A549 treated with GW870086 at 1 μM for 4 hours (cell line): ENCODE data around the gene LECT2. TPM values are rescaled to one million over a fixed set of nuclear protein-coding genes. Genes with fewer than 3 reads are reported as not detected.

Source experiments
- total RNA-seq: library from RNA; stranded (reverse); fragments of 200-300 nt; extraction: Qiagen RNA extraction; gene quantifications from 5 replicates; pipeline ENCODE4 v1.2.3, GENCODE V29; 2022; ENCODE audit warnings: low read depth

The LECT2 gene
- not detected in 5 replicates for total RNA-seq

GRCh38 chr5:135954899-135955298 lies at the start of gene LECT2:
TSS of gene LECT2 (minus strand) at chr5:135954983. CDS start at chr5:135954833, 150 bp downstream.

Other genes starting within 250 kb of the LECT2 start
- 0.07 to 0.12 TPM in 2 of 5 replicates, not detected in the others for gene SLC25A48, start 120.3 kb downstream of the LECT2 start, total RNA-seq
- gene IL9, start 59.1 kb downstream of the LECT2 start, total RNA-seq, result not detected in 5 replicates
- gene TGFBI, start 74.0 kb upstream of the LECT2 start, total RNA-seq, result 1,294 to 1,839 TPM (median 1,618 TPM) in 5 replicates
- 19.4 to 34.0 TPM (median 31.2 TPM) in 5 replicates for gene SMAD5, start 177.9 kb upstream of the LECT2 start, total RNA-seq
- not detected in 5 replicates for gene SMIM32, start 238.2 kb upstream of the LECT2 start, total RNA-seq